ENCODE data around the gene RNF152. TPM values are rescaled to one million over a fixed set of nuclear protein-coding genes. Genes with fewer than 3 reads are reported as not detected.

The RNF152 gene
- total RNA-seq, 2 donors from 2014 or later = 29.8 to 50.1 TPM

DNA sequence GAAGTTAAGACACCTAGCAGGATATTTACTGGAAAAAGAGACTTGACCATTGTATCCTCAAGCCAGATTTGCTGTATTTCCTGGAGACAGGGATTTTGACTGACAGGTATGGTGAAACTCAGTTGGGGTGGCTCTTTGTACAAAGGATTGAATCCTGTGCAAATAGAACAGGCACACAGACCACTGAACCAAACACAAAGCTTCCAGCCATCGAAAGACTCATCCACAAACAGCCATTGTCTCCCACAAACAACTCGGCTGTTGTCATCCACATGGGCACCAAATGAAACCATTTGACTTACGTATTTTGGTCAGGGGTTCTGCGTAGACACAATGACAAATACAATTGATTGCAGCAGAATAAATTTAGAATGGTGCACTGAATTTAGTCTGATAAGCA, 15.9 kb downstream of the RNF152 start:
- intact Hi-C loops (cut with DNase I) = no loop called here
- no peak overlapping the region for H3K9ac ChIP-seq (ENCODE audit: low read depth in 2 of 2, low read length in 2 of 2)
- no peak for DNase-seq
- no peaks in the 10 kb centered on the region for H3K27me3 ChIP-seq
- H3K36me3 ChIP-seq = no peaks in the 10 kb centered on the region
- no peak overlapping the region for H3K27ac ChIP-seq
- no peak overlapping the region for H3K4me3 ChIP-seq
- no peaks in the 10 kb centered on the region for H3K4me1 ChIP-seq
- no peaks in the 10 kb centered on the region for H3K9me3 ChIP-seq
- TF ChIP-seq CTCF (IDR thresholded peaks at IDR 0.05) = no peak

DNA sequence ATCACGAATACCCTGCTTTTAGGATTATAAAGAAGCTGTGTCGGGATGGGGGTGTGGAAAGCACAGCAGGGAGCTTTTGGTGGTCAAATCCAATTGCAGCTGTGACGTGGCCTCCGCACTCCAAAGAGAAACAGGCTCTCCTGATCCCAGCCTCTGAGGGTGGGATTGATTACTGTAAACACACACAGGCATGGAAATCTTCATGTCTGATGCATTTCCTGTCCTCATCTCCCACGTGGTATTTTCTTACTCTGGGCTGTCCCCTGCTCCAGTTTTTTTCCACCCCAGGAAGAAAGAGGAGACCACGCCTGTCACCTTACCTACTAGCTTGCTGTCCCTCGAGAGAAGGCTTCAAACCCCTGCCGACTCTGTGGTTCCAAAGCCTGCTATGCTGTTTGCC, 22.7 kb downstream of the RNF152 start:
- no peak for DNase-seq
- no peak overlapping the region for H3K27ac ChIP-seq
- H3K4me3 ChIP-seq = no peak overlapping the region
- no peaks in the 10 kb centered on the region for H3K4me1 ChIP-seq
- no peaks in the 10 kb centered on the region for H3K9me3 ChIP-seq
- H3K9ac ChIP-seq (ENCODE audit: low read depth in 2 of 2, low read length in 2 of 2) = no peak overlapping the region
- intact Hi-C loops (cut with DNase I) = no loop called here
- TF ChIP-seq CTCF (IDR thresholded peaks at IDR 0.05) = no peak
- H3K27me3 ChIP-seq = no peaks in the 10 kb centered on the region
- no peaks in the 10 kb centered on the region for H3K36me3 ChIP-seq

GRCh38 chr18:61869636-61870035, 23.2 kb downstream of the RNF152 start:
- Histone ChIP-seq H3K9me3 (no peaks in the 10 kb centered on the region), H3K27ac (no peak overlapping the region), H3K36me3 (no peaks in the 10 kb centered on the region), H3K9ac (ENCODE audit: low read depth in 2 of 2, low read length in 2 of 2) (no peak overlapping the region), H3K4me1 (no peaks in the 10 kb centered on the region), H3K27me3 (no peaks in the 10 kb centered on the region), H3K4me3 (no peak overlapping the region)
- intact Hi-C loops (cut with DNase I) = no loop called here
- TF ChIP-seq CTCF (IDR thresholded peaks at IDR 0.05) = no peak
- no peak for DNase-seq

DNA sequence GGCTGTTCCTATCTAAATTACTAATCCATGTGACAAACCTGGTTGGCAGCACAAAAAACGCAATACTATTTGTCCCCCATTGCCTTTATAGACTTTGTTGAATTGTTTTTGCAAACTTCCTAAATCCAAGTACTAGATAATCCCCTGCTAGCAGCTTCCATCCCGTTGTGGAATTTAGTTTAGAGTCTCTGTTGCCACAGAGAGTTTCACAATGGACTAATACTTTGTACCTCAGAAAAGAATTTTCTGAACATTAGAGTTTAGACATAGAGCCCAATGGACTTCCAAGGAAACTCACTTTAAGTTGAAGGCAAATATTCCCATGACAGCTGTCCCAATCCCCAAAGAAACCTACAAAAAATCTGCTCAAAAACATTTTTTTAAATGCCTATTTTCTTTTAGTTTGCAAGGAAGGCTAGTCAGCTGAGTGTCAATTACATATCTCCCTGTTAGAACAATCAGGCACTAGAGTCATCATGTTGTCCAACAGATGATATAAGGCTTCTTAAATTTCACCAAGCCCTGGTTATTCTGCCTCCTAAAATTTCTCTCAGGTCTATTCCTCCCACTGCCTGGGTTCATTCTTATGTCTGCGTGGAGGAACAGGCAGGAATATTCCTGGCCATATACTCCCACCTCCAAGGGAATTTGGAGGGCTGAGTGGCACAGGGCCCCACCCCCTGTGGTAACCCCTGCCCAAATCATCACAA, 27.2 kb downstream of the RNF152 start:
- no peak overlapping the region for H3K4me3 ChIP-seq
- no peak for DNase-seq
- no peaks in the 10 kb centered on the region for H3K4me1 ChIP-seq
- no peaks in the 10 kb centered on the region for H3K27me3 ChIP-seq
- no peaks in the 10 kb centered on the region for H3K36me3 ChIP-seq
- no peak for TF ChIP-seq CTCF (IDR thresholded peaks at IDR 0.05)
- H3K9me3 ChIP-seq = no peaks in the 10 kb centered on the region
- intact Hi-C loops (cut with DNase I) = no loop called here
- no peak overlapping the region for H3K9ac ChIP-seq (ENCODE audit: low read depth in 2 of 2, low read length in 2 of 2)
- H3K27ac ChIP-seq = no peak overlapping the region

DNA sequence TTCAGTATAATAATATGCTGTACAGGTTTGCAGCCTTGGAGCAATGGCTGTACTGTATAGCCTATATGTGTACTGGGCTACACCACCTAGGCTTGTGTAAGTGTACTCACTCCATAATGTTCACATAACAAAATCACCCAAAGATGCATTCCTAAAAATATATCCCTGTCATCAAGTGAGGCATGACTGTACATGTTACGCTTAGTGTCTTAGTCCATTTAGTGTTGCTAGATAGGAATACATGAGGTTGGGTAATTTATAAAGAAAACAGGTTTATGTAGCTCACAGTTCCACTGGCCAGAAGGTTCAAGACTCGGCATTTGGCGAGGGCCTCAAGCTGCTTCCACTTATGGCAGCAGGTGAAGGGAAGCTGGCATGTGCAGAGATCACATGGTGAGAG, 31.4 kb downstream of the RNF152 start:
- no peaks in the 10 kb centered on the region for H3K4me1 ChIP-seq
- H3K9ac ChIP-seq (ENCODE audit: low read depth in 2 of 2, low read length in 2 of 2) = no peak overlapping the region
- H3K4me3 ChIP-seq = no peak overlapping the region
- H3K27me3 ChIP-seq = no peaks in the 10 kb centered on the region
- intact Hi-C loops (cut with DNase I) = no loop called here
- TF ChIP-seq CTCF (IDR thresholded peaks at IDR 0.05) = no peak
- H3K9me3 ChIP-seq = no peaks in the 10 kb centered on the region
- H3K36me3 ChIP-seq = no peaks in the 10 kb centered on the region
- no peak overlapping the region for H3K27ac ChIP-seq
- no peak for DNase-seq
